ENCODE measurements around the gene LCN10.

Gene LCN10

GRCh38 chr9:136721339-136722092 lies 21.2 kb downstream of the LCN10 start:
- no peak overlapping the region for H3K4me3 ChIP-seq
- H3K9ac ChIP-seq: peak overlapping the region in 6 of 11 experiments; percentile 6 to 61 (median 22); a peak in 5 of 22 replicates
- peaks cover 56 to 85% (median 65%) of the 10 kb centered on the region in 11 experiments for H3K36me3 ChIP-seq
- TF ChIP-seq Cebpa-rat (IDR thresholded peaks at IDR 0.05): no peak
- no peaks in the 10 kb centered on the region for H3K27me3 ChIP-seq
- H4K20me1 ChIP-seq: peaks cover 74 to 100% (median 93%) of the 10 kb centered on the region in 11 experiments
- no peaks in the 10 kb centered on the region for H3K9me3 ChIP-seq (replicated peaks in 1 of 11)
- H3K27ac ChIP-seq: peak overlapping the region in 4 of 11 experiments; percentile 2 to 26 (median 8); a peak in 3 of 22 replicates
- peaks cover 81 to 100% (median 89%) of the 10 kb centered on the region in 10 experiments for H3K4me1 ChIP-seq
- H3K4me2 ChIP-seq: peak overlapping the region in 10 of 11 experiments; percentile 58 to 100 (median 82); a peak in 10 of 22 replicates

GRCh38 chr9:136720898-136721338 lies 21.8 kb downstream of the LCN10 start:
- H3K9ac ChIP-seq: peak overlapping the region in 10 of 11 experiments; percentile 11 to 61 (median 31); a peak in 12 of 22 replicates
- H3K4me1 ChIP-seq: peaks cover 75 to 100% (median 89%) of the 10 kb centered on the region in 10 experiments
- peaks cover 68 to 100% (median 87%) of the 10 kb centered on the region in 11 experiments for H4K20me1 ChIP-seq
- H3K27ac ChIP-seq: peak overlapping the region in 7 of 11 experiments; percentile 2 to 54 (median 23); a peak in 6 of 22 replicates
- H3K4me2 ChIP-seq: peak overlapping the region in 10 of 11 experiments; percentile 58 to 100 (median 82); a peak in 16 of 22 replicates
- H3K36me3 ChIP-seq: peaks cover 50 to 85% (median 61%) of the 10 kb centered on the region in 11 experiments
- no peaks in the 10 kb centered on the region for H3K27me3 ChIP-seq
- H3K4me3 ChIP-seq: no peak overlapping the region
- TF ChIP-seq Cebpa-rat (IDR thresholded peaks at IDR 0.05): no peak
- no peaks in the 10 kb centered on the region for H3K9me3 ChIP-seq (replicated peaks in 1 of 11)

- peaks cover 69 to 100% (median 89%) of the 10 kb centered on the region in 10 experiments for H3K4me1 ChIP-seq
- H3K36me3 ChIP-seq: peaks cover 45 to 84% (median 59%) of the 10 kb centered on the region in 11 experiments
- no peaks in the 10 kb centered on the region for H3K27me3 ChIP-seq
- H3K27ac ChIP-seq: peak overlapping the region in 6 of 11 experiments; percentile 4 to 54 (median 24); a peak in 6 of 22 replicates
- peaks cover 62 to 100% (median 82%) of the 10 kb centered on the region in 11 experiments for H4K20me1 ChIP-seq
- H3K9ac ChIP-seq: peak overlapping the region in 10 of 11 experiments; percentile 7 to 68 (median 52); a peak in 14 of 22 replicates
- no peak overlapping the region for H3K4me3 ChIP-seq
- TF ChIP-seq Cebpa-rat (IDR thresholded peaks at IDR 0.05): no peak
- no peaks in the 10 kb centered on the region for H3K9me3 ChIP-seq (replicated peaks in 1 of 11)
- H3K4me2 ChIP-seq: peak overlapping the region; percentile 58 to 100 (median 81); a peak in 19 of 22 replicates
These were observed 22.4 kb downstream of the LCN10 start for GRCh38 chr9:136720251-136720897.

GRCh38 chr9:136719195-136719880 lies 23.4 kb downstream of the LCN10 start:
- H3K27ac ChIP-seq: peak overlapping the region in 10 of 11 experiments; percentile 11 to 68 (median 57); a peak in 17 of 22 replicates
- H3K9ac ChIP-seq: peak overlapping the region; percentile 32 to 68 (median 57); a peak in 18 of 22 replicates

GRCh38 chr9:136718345-136719194 lies 24.2 kb downstream of the LCN10 start:
- TF ChIP-seq Cebpa-rat (IDR thresholded peaks at IDR 0.05): no peak

More at GRCh38 chr9:136719195-136719880, 23.4 kb downstream of the LCN10 start:
- 0 out of 20 replicates have a peak overlapping the region, but pooled peaks of 1 of the 10 experiments have one; percentile 7 for H3K4me3 ChIP-seq
- H3K9me3 ChIP-seq (replicated peaks in 1 of 11): no peaks in the 10 kb centered on the region
- H4K20me1 ChIP-seq: peaks cover 52 to 100% (median 72%) of the 10 kb centered on the region in 11 experiments
- H3K27me3 ChIP-seq: no peaks in the 10 kb centered on the region
- H3K4me1 ChIP-seq: peaks cover 68 to 100% (median 89%) of the 10 kb centered on the region in 10 experiments
- H3K4me2 ChIP-seq: peak overlapping the region; percentile 58 to 100 (median 81)
- no peak for TF ChIP-seq Cebpa-rat (IDR thresholded peaks at IDR 0.05)
- H3K36me3 ChIP-seq: peaks cover 34 to 81% (median 49%) of the 10 kb centered on the region in 11 experiments

GRCh38 chr9:136717399-136717798 lies 25.3 kb downstream of the LCN10 start:
- Histone ChIP-seq H3K4me1 (peaks cover 68 to 95% (median 88%) of the 10 kb centered on the region in 10 experiments), H3K4me3 (no peak overlapping the region), H3K9me3 (replicated peaks in 1 of 11) (no peaks in the 10 kb centered on the region), H4K20me1 (peaks cover 32 to 95% (median 52%) of the 10 kb centered on the region in 11 experiments), H3K27ac (peak overlapping the region in 3 of 11 experiments; percentile 4 to 36 (median 13); a peak in 2 of 22 replicates), H3K9ac (peak overlapping the region in 6 of 11 experiments; percentile 5 to 47 (median 30); a peak in 5 of 22 replicates), H3K27me3 (peaks cover 0 to 4% (median 0%) of the 10 kb centered on the region in 11 experiments; a peak in 1 of 22 replicates), H3K36me3 (peaks cover 16 to 62% (median 30%) of the 10 kb centered on the region in 11 experiments; a peak in 21 of 22 replicates), H3K4me2 (peak overlapping the region in 9 of 11 experiments; percentile 12 to 100 (median 77); a peak in 16 of 22 replicates)
- no peak for TF ChIP-seq Cebpa-rat (IDR thresholded peaks at IDR 0.05)

More at GRCh38 chr9:136718345-136719194, 24.2 kb downstream of the LCN10 start:
- Histone ChIP-seq H3K4me1 (peaks cover 68 to 100% (median 89%) of the 10 kb centered on the region in 10 experiments), H3K4me2 (peak overlapping the region; percentile 58 to 100 (median 81)), H4K20me1 (peaks cover 44 to 100% (median 64%) of the 10 kb centered on the region in 11 experiments), H3K27ac (peak overlapping the region in 8 of 11 experiments; percentile 22 to 68 (median 54); a peak in 11 of 22 replicates), H3K36me3 (peaks cover 27 to 73% (median 42%) of the 10 kb centered on the region in 11 experiments), H3K9me3 (replicated peaks in 1 of 11) (no peaks in the 10 kb centered on the region), H3K4me3 (0 out of 20 replicates have a peak overlapping the region, but pooled peaks of 1 of the 10 experiments have one; percentile 7), H3K9ac (peak overlapping the region in 7 of 11 experiments; percentile 48 to 68 (median 59); a peak in 12 of 22 replicates), H3K27me3 (no peaks in the 10 kb centered on the region)

GRCh38 chr9:136714893-136715274 lies 27.9 kb downstream of the LCN10 start:
- Histone ChIP-seq H3K9me3 (replicated peaks in 1 of 11) (no peaks in the 10 kb centered on the region), H3K9ac (peak overlapping the region; percentile 55 to 96 (median 91); a peak in 20 of 22 replicates), H3K4me3 (peak overlapping the region in 8 of 10 experiments; percentile 71 to 91 (median 82); a peak in 16 of 20 replicates), H3K36me3 (peaks cover 0 to 37% (median 6%) of the 10 kb centered on the region in 11 experiments; a peak in 9 of 22 replicates), H4K20me1 (peaks cover 7 to 70% (median 27%) of the 10 kb centered on the region in 11 experiments; a peak in 21 of 22 replicates), H3K27ac (peak overlapping the region in 10 of 11 experiments; percentile 55 to 91 (median 89); a peak in 20 of 22 replicates), H3K4me2 (peak overlapping the region; percentile 82 to 100 (median 98)), H3K27me3 (peaks cover 0 to 15% (median 0%) of the 10 kb centered on the region in 11 experiments; a peak in 2 of 22 replicates), H3K4me1 (peaks cover 45 to 88% (median 77%) of the 10 kb centered on the region in 10 experiments)
- no peak for TF ChIP-seq Cebpa-rat (IDR thresholded peaks at IDR 0.05)

Measured in BLaER1 treated with 17β-estradiol and CSF1 and Interleukin-3, amounts not matched to agents 10 nM and 100 nM (cell line).